A549 (cell line): ENCODE results near the gene PDE7B.

Source experiments
- CHD2 ChIP-seq: fragments of 150-350 bp; IDR thresholded peaks from 2 replicates; pipeline ENCODE4 v1.6.1; 2014; ENCODE audit warnings: low read length; ENCODE audit not compliant: partially characterized antibody
- HOXA7 ChIP-seq: fragments of 250-450 bp; sonication (Bioruptor Pico); IDR thresholded peaks from 2 replicates; pipeline ENCODE4 v1.5.0; 2020; ENCODE audit warnings: mild to moderate bottlenecking, moderate library complexity
- HOXB13 ChIP-seq: fragments of 250-450 bp; sonication (Bioruptor Pico); IDR thresholded peaks from 2 replicates; pipeline ENCODE4 v1.5.0; 2020; ENCODE audit warnings: low read depth, mild to moderate bottlenecking, moderate library complexity
- POLR2A ChIP-seq: IDR thresholded peaks from 2 replicates; pipeline ENCODE4 v1.6.1; 2012; ENCODE audit warnings: mild to moderate bottlenecking, low read length
- REST ChIP-seq: fragments of 200-600 bp; sonication (generic); IDR thresholded peaks from 2 replicates; pipeline ENCODE4 v1.6.1; 2016; ENCODE audit warnings: antibody characterized with exemption, mild to moderate bottlenecking, moderate library complexity
- RFX5 ChIP-seq: fragments of 450-650 bp; IDR thresholded peaks from 2 replicates; pipeline ENCODE4 v1.7.1; 2014; ENCODE audit warnings: antibody characterized with exemption, mild to moderate bottlenecking, moderate library complexity
- ZC3H11A ChIP-seq: fragments of 450-650 bp; IDR thresholded peaks from 2 replicates; pipeline ENCODE4 v1.6.1; 2014; ENCODE audit warnings: antibody characterized with exemption, mild to moderate bottlenecking
- TF ChIP-seq, protein P1 (sequence below): fragments of >200 bp; sonication (Bioruptor Twin); formaldehyde crosslinking; IDR thresholded peaks from 3 replicates; pipeline ENCODE4 v1.5.1; 2016

DNA sequence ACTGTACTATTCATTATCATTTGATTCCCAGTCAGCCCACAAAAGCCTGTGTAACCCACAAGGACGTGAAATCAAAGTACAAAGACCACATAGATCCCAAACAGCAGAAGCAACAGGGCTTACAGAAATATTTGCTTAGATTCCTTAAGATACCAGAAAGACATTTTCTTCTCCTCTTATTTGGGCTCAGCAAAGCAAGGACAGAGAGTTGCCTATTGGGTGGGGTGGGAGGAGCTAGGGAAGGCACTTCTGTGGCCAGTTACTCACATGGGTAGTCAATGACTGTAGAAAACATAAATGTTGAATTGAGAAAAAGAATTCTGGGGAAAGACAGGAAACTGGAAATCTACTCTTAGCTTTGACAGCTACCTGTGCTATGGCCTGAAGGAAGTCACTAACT is 19.8 kb downstream of the PDE7B start:
- TF ChIP-seq, protein P1, sequence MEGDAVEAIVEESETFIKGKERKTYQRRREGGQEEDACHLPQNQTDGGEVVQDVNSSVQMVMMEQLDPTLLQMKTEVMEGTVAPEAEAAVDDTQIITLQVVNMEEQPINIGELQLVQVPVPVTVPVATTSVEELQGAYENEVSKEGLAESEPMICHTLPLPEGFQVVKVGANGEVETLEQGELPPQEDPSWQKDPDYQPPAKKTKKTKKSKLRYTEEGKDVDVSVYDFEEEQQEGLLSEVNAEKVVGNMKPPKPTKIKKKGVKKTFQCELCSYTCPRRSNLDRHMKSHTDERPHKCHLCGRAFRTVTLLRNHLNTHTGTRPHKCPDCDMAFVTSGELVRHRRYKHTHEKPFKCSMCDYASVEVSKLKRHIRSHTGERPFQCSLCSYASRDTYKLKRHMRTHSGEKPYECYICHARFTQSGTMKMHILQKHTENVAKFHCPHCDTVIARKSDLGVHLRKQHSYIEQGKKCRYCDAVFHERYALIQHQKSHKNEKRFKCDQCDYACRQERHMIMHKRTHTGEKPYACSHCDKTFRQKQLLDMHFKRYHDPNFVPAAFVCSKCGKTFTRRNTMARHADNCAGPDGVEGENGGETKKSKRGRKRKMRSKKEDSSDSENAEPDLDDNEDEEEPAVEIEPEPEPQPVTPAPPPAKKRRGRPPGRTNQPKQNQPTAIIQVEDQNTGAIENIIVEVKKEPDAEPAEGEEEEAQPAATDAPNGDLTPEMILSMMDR: no peak
- no peak for TF ChIP-seq CHD2
- no peak for TF ChIP-seq REST
- no peak for TF ChIP-seq HOXA7
- no peak for TF ChIP-seq HOXB13
- TF ChIP-seq POLR2A: no peak
- TF ChIP-seq RFX5: no peak
- no peak for TF ChIP-seq ZC3H11A
